Bronchial epithelial cell (primary cell): ENCODE measurements around the gene GNAS-AS1. TPM values are rescaled to one million over a fixed set of nuclear protein-coding genes. Genes with fewer than 3 reads are reported as not detected.

Experiments
- DNase-seq: peaks from one replicate; pipeline ENCODE4 v3.0.0-alpha.2; 2010; ENCODE audit warnings: low read depth
- FAIRE-seq: peaks from 2 replicates; lab custom pipeline; 2011; peaks lifted over from hg19 to GRCh38; lab: Jason Lieb, UNC
- H3K27me3 ChIP-seq: 2 replicates; pipeline ENCODE4 v1.5.1; 2011; ENCODE audit warnings: low read length; ENCODE audit not compliant: control insufficient read depth, insufficient read depth
- H3K36me3 ChIP-seq: 2 replicates; pipeline ENCODE4 v1.5.1; 2011; ENCODE audit warnings: low read length; ENCODE audit not compliant: control insufficient read depth, insufficient read depth
- H3K4me3 ChIP-seq: 2 replicates; pipeline ENCODE4 v1.5.1; 2011; ENCODE audit warnings: mild to moderate bottlenecking, low read depth, low read length, control low read depth
- total RNA-seq: library from RNA; depleted of rRNA; stranded (reverse); fragments of >200 nt; gene quantifications from 2 replicates; pipeline ENCODE4 v1.2.1, GENCODE V29; 2014
- TF ChIP-seq, protein P1 (sequence below): IDR thresholded peaks from 2 replicates; pipeline ENCODE4 v1.5.1; 2011; ENCODE audit warnings: mild to moderate bottlenecking, moderate library complexity, low read length, control low read depth, inconsistent platforms; ENCODE audit not compliant: insufficient read depth, severe bottlenecking

The GNAS-AS1 gene
- total RNA-seq, 1 donor from 2014 or later = 1.3 TPM

GRCh38 chr20:58840816-58841538 lies 9.7 kb downstream of the GNAS-AS1 start:
- FAIRE-seq (no peak), DNase-seq (no peak)
- H3K36me3 ChIP-seq = no peaks in the 10 kb centered on the region
- no peaks in the 10 kb centered on the region for H3K27me3 ChIP-seq
- TF ChIP-seq, protein P1, sequence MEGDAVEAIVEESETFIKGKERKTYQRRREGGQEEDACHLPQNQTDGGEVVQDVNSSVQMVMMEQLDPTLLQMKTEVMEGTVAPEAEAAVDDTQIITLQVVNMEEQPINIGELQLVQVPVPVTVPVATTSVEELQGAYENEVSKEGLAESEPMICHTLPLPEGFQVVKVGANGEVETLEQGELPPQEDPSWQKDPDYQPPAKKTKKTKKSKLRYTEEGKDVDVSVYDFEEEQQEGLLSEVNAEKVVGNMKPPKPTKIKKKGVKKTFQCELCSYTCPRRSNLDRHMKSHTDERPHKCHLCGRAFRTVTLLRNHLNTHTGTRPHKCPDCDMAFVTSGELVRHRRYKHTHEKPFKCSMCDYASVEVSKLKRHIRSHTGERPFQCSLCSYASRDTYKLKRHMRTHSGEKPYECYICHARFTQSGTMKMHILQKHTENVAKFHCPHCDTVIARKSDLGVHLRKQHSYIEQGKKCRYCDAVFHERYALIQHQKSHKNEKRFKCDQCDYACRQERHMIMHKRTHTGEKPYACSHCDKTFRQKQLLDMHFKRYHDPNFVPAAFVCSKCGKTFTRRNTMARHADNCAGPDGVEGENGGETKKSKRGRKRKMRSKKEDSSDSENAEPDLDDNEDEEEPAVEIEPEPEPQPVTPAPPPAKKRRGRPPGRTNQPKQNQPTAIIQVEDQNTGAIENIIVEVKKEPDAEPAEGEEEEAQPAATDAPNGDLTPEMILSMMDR = no peak
- H3K4me3 ChIP-seq = no peak overlapping the region

DNA sequence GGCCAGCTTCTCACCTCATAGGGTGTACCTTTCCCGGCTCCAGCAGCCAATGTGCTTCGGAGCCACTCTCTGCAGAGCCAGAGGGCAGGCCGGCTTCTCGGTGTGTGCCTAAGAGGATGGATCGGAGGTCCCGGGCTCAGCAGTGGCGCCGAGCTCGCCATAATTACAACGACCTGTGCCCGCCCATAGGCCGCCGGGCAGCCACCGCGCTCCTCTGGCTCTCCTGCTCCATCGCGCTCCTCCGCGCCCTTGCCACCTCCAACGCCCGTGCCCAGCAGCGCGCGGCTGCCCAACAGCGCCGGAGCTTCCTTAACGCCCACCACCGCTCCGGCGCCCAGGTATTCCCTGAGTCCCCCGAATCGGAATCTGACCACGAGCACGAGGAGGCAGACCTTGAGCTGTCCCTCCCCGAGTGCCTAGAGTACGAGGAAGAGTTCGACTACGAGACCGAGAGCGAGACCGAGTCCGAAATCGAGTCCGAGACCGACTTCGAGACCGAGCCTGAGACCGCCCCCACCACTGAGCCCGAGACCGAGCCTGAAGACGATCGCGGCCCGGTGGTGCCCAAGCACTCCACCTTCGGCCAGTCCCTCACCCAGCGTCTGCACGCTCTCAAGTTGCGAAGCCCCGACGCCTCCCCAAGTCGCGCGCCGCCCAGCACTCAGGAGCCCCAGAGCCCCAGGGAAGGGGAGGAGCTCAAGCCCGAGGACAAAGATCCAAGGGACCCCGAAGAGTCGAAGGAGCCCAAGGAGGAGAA lies 10.5 kb downstream of the GNAS-AS1 start:
- Histone ChIP-seq H3K36me3 (no peaks in the 10 kb centered on the region), H3K27me3 (no peaks in the 10 kb centered on the region), H3K4me3 (no peak overlapping the region)
- FAIRE-seq = no peak
- TF ChIP-seq, protein P1 = no peak
- no peak for DNase-seq

- Histone ChIP-seq H3K27me3 (no peaks in the 10 kb centered on the region), H3K36me3 (no peaks in the 10 kb centered on the region), H3K4me3 (no peak overlapping the region)
- TF ChIP-seq, protein P1 = peak; percentile 37
- DNase-seq (no peak), FAIRE-seq (no peak)
Observed at GRCh38 chr20:58839474-58839874, 11.2 kb downstream of the GNAS-AS1 start.

GRCh38 chr20:58838174-58838573 lies 12.5 kb downstream of the GNAS-AS1 start:
- DNase-seq = no peak
- no peaks in the 10 kb centered on the region for H3K27me3 ChIP-seq
- H3K4me3 ChIP-seq = no peak overlapping the region
- TF ChIP-seq, protein P1 = no peak
- no peaks in the 10 kb centered on the region for H3K36me3 ChIP-seq
- FAIRE-seq = peak; percentile 40

DNA sequence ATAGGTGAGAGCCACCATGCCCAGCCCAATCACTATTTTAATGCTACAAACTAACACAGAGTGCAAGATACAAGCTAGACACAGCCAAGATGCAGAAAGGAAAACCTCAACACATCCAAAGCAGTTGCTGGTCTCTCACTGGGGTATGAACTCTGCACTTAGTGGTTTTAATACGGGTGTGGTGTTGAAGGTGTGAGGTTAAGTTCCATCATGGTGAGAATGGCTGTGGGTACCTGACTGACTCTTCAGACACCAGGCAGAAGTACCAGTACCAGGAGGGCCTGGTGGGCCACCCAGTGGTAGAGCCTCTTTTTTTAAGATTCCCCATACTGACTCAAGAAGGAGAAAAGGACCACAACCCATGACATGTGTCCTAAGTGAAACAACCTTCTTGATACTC lies 13.0 kb downstream of the GNAS-AS1 start:
- FAIRE-seq (no peak), DNase-seq (no peak)
- H3K36me3 ChIP-seq = no peaks in the 10 kb centered on the region
- no peak overlapping the region for H3K4me3 ChIP-seq
- TF ChIP-seq, protein P1 = no peak
- H3K27me3 ChIP-seq = no peaks in the 10 kb centered on the region
